ENCODE measurements around the gene CNN1.
A peak's percentile ranks its signal among the peaks of the same experiment; 100 is the strongest.

The CNN1 gene

DNA sequence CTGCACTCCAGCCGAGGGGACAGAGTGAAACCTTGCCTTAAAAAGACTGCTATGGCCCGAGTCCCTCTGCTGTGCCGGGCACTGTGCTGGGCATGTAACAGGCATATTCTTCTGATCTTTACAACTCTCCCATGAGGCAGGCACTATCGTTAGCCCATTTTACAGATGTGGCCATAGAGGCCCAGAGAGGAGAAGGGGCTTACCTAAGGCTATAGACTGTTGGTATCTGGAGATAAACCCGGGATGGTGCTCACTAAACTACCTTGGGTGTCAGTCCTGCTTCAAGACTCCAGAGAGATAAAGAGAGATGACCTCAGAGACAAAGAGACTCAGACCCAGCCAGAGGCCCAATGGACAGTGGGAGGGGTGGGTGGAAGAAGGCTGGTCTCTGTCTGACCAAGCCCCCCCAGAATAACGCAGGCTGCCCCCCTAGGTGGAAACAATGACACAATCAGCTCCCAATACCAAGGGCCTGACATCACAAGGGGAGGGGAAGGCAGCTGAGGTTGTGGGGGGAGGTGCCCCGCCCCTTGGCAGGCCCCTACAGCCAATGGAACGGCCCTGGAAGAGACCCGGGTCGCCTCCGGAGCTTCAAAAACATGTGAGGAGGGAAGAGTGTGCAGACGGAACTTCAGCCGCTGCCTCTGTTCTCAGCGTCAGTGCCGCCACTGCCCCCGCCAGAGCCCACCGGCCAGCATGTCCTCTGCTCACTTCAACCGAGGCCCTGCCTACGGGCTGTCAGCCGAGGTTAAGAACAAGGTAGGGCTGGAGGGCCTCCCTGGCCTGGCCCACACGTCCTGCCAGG, at the start of gene CNN1:
TSS of gene CNN1 (plus strand) at position 620 of the 805 bp plus-strand sequence. CDS start at position 697, 77 bp downstream.
- DNase-seq (ENCODE audit: low spot score): no peak

DNA sequence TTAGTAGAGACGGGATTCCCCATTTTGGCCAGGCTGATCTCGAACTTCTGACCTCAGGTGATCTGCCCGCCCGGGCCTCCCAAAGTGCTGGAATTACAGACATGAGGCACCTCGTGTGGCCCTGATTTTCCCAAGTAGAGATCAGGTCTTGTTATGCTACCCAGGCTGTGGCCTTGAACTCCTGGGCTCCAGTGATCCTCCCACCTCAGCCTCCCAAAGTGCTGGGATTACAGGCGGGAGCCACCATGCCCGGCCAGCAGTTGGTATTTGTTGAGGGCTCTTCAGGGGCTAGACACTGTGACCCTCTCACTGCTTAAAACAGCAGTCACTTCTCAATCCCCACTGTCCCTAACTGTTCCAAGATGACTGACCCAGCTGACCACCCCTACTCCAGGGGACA, 49.3 kb upstream of the CNN1 start:
- no peak for DNase-seq (ENCODE audit: low spot score)

DNA sequence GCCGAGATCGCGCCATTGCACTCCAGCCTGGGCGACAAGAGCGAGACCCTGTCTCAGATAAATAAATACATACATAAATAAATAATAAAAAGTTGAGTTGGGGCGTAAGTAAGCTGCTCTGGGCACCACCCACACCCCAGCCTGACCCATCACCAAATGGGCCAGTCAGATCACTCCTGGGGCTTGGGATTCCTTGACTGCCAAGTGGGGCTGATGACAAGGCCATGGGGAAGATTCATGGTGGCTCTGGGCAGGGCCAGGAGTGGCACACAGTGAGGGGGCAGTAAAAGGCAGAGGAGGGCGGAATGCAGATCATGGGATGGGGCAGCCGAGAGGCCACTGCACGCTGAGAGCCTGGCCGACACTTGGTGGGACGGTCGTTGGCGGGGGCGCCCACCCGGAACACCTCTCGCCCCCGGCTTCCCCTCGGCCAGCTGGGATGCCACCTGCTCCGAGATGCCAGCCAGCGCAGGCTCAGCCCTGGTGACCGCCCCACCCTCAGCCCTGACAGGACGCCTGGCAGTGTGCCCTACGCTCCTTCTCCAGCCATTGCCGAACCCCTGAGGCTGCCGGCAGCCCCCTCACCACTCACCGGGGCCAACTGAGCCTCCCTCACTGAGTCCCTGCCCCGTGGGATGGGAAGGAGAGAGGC, 43.9 kb upstream of the CNN1 start:
- DNase-seq (ENCODE audit: low spot score): no peak

DNA sequence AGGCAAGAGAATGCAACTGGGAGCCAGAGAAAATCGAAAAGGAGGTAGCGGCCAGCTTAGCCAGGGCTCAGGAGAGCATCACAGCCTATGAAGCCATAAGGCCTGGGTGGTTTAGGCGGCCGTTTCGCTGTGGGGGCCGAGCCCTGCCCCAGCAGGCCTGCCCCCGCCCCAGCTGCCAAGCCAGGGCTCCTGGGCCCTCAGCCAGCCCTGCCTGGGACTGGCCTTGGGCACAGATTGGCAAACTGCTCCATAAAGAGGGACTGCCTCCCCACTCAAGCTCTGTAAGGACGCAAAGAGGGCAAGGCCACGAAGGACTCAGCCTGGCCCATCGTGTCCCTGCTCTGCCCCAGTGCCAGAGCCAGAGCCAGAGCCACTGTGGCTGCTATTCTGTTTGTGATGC, 43.2 kb upstream of the CNN1 start:
- peak; percentile 15 for DNase-seq (ENCODE audit: low spot score)

DNA sequence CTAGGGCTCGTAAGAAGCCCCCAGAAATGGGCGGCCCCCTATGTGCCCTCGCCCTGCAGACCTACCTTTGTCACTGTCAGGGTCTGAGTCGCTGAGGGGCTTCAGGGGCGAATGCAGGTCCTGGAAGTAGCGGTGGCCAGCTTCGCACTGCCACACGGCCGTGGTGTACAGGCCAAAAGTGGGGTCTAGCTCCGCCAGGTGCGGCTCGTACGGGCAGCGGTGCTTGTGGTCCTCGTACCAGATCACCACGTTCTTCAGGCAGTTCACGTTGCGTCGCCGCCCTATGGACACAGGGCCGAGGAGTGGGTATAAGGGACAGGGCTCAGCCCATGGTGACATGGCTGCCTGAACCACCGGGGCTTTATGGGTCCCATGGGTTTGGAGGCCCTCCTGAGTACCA, 42.8 kb upstream of the CNN1 start:
- no peak for DNase-seq (ENCODE audit: low spot score)

DNA sequence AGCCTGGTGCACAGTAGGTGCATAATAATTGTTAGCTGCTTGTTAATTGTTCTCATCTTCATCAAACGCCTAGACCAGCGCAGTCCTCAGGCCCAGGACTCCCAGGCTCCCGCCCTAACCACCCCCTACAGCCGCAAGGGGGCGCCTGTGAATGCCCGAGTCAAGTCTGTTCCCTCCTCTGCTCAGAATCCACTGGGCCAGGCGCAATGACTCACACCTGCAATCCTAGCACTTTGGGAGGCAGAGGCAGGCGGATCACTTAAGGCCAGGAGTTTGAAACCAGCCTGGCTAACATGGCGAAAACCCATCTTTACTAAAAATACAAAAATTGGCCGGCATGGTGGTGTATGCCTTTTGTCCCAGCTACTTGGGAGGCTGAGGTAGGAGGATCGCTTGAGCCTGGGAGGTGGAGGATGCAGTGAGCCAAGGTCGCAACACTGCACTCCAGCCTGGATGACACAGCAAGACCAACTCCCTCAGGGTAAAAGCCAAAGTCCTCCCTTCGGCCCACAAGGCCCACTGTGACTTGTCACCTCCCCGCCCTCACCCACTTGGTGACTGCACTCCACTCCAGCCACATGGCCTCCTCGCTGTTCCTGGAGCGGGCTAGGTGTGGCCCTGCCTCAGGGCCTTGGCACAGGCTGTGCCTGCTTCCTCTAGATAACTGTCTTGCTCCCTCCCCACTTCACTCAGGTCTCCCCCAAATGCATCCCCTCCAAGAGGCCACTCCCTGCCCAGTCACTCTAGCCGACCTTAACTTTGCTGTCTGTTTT, 42.1 kb upstream of the CNN1 start:
- peak; percentile 31 for DNase-seq (ENCODE audit: low spot score)

DNA sequence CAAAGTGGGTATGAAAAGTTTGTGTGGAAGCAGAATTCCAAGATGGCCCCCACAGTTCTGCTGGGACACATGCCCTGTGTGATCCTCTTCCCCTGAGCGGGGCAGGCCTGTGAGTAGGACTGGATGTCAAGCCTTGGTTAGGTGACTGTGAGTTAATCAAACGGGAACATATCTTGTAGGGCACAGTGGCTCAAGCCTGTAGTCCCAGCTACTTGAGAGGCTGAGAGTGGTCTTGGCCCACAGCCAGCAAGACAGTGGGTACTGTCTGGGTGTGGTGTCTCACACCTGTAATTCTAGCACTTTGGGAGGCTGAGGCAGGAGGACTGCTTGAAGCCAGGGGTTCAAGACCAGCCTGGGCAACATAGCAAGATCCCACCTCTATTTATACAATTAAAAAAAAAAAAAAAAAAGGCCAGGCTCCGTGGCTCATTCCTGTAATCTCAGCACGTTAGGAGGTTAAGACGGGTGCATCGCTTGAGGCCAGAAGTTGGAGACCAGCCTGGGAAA, 39.4 kb upstream of the CNN1 start:
- DNase-seq (ENCODE audit: low spot score): no peak

DNA sequence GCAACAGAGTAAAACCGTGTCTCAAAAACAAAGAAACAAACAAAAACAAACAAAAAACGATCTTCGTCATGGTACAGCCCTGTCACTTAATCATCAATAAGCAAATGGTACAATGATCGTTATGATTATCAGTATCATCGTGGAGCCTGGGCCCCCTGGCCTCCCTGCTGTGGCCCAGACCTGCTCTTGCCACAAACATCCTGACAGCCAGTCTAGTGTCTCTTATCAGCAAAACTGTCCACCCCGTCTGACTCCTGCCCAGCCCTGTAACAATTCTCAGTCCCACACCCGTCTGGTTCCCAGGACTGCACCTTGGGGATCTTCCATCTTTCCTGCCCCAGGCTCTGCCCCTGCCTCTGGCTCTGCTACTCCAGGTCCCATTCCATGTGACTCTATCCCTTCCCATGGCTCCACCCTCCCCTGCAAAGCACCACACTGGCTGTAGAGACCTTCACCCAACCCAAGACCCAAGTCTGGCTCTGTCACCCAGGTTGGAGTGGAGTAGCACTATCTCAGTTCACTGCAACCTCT, 38.7 kb upstream of the CNN1 start:
- no peak for DNase-seq (ENCODE audit: low spot score)

DNA sequence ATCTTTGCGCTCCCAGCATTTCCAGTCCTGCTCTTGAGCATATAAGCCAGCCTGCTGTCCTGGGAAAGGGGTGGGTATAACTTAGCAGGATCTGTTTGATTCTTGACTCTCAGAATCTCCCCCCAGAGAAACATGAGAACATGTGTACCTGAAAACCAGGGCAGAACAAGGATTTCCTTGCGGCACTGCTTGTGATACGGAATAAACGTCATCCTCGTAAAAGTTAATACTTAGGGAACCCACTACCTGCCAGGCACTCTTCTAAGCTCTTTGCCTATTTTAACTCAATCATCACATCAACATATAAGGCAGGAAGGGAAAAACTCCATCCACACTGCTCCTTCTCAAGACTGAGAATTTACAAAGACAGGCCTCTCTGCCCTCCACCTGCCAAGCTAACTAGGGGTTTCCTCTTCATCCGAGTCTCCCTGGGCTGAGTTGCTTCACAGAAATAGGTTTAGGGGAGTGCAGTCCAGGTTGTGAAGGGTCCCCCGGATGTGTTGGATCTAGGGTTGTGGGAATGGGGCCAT, 34.1 kb upstream of the CNN1 start:
- no peak for DNase-seq (ENCODE audit: low spot score)

DNA sequence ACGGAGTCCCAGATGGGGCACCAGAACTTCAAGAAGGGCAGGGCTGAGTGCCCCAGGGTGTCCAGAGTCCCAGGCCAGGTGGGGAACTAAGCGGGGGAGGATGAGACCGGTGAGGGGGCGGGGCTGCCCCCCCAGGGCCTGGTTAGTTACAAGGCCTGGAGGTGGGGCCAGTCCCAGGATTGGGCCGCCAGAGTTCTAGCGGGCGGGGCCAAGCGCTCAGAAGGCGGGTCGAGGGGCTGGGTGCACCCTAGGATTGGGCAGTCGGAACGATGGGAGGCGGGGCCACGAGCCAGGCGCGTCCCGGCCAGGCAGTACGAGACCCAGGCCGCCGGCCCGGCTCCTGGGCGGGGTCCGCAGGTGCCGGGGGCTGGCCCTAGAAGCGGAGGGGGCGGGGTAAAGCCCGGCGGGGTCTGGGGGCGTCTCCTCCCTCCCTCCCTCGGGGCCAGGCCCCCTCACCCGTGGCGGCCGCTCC, 33.6 kb upstream of the CNN1 start:
- peak; percentile 94 for DNase-seq (ENCODE audit: low spot score)

DNA sequence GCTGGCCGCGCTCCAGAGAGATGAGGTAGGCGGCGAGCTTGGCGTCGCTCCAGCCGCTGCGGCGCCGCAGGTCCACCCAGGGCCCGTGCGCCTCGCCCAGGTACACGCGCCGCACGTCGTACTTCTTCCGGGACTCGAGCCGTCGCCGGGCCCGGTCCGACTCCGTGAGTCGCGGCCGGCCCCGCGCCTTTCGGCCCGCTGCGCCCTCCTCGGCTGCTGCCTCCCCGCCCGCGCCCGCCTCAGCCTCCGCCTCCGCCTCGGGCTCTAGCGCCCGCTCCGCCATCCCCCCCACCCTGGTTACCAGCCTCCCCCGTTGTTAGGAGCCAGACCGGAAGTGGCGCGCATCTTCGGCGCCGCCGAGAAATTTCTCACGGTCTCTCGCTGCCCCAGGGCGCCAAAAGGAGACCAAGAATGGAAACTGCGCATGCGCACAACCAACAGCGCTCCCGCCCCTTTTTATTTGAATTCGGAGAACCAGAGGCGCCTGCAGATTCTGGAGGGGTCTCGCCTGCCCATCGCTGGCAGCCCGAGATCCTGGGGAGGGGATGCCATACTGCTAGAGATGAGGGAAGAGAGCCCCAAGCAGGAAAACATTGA, 33.0 kb upstream of the CNN1 start, which contains the start of gene ZNF653:
TSS of gene ZNF653 (minus strand) at position 336 of the 597 bp plus-strand sequence. CDS start at position 283, 53 bp downstream.
- DNase-seq (ENCODE audit: low spot score): peak; percentile 93

DNA sequence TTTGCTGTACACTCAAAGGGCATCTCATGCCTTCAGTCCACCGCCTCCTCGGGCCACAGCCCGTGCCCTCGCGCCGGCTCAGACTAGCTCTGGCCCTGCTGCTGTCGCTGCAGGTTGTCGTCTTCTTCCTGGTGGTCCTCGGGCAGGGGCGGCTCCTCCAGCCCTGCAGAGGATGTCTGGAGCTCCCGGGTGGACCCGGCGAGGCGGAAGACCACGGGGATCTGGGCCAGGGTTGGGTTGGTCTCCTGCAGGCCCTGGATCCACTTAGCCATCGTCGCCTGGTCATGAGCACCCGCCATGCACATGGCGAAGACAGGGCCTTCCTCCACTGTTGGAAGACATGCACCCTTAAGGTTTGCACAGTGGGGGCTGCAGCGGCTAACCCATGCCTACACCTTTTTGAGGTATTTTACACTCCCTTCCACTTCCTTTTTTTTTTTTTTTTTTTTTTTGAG, 32.5 kb upstream of the CNN1 start:
- no peak for DNase-seq (ENCODE audit: low spot score)

DNA sequence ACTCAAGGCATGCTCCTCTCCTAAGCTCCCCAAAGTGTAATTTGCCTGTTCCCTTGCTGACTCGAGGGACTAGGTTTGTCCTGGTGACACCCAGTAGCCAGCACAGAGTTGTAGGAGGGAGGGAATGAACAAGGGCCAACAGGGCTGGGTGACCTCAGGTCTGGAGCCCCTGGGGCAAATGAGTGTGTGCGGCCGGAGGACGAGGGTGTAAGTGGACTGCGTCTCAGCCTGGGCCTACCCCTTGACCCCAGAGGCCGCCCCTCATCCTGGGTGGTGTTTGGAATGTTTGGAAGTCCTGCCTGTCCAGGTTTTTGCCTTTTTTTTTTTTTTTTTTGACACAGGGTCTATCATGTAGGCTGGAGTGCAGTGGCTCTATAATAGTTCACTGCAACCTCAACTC, 31.7 kb upstream of the CNN1 start:
- DNase-seq (ENCODE audit: low spot score): no peak

DNA sequence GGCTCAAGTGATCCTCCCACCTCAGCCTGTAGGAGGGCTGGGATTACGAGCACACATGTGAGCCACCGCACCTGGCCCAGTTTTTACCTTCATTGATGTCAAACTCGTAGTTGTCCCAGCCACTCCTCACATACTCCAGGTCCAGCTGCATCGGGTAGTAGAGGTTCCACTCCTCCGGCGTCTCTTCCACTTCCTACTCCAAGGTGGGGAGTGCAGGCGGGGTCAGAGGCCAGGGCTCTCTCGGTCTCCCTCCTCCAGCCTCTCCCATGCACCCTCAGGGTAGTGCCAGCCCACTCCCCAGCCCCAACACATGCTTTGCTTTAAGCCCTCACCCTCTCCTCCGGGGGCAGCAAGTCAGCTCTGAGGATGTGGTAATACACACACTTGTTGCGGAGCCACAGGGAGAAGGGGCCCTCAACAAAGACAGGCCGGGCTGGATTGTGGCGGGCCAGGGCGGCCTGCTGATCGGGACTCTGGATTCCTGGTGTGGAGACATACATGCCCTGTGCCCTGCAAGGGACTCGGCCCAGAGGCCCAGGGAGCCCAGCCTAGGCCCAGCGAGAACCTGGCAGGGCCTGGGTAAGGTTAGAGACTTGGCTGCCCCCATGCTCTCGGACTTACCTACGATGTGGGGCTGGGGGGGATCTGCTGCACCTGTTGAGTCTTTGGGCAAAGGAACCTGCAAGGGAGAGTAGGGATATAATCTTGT, 31.1 kb upstream of the CNN1 start:
- no peak for DNase-seq (ENCODE audit: low spot score)

DNA sequence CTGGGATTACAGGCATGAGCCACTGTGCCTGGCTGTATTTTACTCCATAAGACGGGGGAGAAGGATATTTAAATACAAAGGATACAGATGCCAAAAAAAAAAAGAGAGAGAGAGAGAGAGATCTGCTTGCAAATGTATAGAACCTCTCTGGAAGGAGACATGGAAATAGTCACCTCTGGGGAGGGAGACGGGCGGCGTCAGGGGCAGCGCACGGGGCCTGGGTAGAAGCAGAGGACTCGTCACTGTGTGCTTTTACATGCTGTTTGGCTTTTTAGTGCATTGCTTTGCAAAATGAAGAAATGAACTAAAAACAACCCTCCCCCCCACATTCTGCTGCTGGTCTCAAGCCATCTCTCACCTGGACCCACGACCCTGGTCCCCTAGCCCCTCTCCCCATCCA, 28.2 kb upstream of the CNN1 start:
- DNase-seq (ENCODE audit: low spot score): no peak

DNA sequence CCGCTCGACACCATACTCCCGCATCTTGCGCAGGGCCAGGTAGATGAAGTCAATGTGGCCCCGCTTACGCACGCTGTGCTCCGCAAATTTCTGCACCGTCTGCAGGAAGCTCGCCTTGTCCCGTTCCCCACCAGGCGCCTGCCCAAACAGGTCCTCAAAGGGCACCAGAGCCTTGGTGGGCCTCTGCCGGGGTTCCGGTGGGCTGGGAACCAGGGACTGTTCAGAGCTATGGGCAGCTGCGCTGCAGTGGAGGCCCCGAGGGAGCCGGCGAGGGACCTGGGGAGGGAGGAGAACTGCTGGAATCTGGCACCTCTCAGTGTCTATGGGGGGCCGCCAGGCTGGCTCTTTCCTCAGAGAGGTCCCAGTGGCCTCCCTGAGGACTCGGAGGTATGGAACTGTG, 24.7 kb upstream of the CNN1 start:
- no peak for DNase-seq (ENCODE audit: low spot score)

DNA sequence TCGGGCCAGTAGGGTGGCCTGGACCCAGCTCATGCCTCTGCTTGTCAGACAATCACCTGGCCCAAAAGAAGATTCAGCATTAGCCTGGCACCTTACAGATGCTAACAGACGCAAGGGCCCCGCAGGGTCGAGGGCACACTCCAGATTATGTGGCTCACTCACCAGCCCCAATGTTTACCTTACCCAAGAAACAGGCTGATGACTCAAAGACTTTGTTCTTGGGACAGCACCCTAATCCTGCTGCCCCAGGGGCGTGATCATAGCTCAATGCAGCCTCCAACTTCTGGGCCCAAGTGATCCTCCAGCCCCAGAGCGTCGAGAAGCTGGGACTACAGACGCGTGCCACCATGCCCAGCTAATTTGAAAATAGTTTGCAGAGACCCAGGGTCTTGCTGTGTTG, 19.5 kb upstream of the CNN1 start:
- DNase-seq (ENCODE audit: low spot score): no peak

DNA sequence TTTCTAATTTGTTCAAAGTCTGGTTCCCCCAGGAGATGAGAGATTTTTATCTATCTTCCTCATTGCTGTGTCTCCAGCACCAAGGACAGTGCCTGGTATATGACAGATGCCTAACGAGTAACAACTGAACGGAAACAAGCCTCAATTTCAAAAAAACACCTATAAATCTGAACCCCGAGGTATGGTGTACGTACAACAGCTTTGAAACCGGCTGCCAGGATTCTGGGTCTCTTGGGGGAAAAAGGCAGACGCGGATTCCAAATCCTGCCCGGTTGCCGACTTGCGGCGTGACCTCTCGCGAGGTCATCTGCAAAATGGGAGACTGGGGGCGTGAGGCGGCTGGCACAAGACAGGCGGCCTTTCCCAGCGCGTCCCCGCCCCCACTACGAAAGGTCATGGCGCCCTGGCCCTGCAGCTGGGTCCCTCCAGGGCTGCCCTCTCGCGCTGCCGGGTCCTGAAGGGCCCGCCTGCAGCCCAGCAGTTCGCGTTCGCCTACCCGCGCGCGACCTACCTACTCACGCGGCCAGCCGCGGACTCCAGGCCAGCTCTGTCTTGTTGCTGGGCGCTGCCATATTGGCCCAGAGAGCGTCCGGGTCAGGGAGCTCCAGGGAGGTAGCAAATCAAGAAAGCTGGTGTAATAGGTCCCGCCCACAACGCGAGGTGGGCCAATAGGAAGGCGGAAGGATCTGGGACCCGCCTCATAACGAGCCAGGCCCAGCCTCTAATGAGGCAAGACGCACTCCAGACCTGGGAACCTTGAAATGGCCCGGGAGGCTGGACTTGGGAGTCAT, 9.9 kb upstream of the CNN1 start, which contains the start of gene ECSIT:
TSS of gene ECSIT (minus strand) at position 584 of the 791 bp plus-strand sequence. CDS start 9,964 bp downstream, outside the sequence.
- peak; percentile 98 for DNase-seq (ENCODE audit: low spot score)

DNA sequence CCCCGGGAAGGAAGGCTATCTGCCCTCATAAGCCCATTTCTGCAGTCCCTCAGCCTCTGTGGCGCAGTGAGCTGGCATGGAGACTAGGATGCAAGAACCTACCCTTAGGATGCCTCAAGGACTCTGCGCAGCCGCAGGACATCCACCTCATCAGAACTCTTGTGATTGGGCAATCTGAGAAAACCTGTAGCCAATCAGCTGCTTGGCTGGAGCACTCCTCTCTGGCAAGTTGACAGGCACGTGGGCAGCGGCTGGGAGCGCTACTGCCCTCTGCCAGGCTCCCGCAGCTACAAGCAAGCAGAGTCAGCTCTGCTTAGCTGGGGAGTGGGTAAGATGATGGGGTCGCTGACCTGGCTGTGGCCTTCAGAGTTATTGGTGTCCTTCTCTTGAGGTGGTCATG, 8.2 kb upstream of the CNN1 start:
- DNase-seq (ENCODE audit: low spot score): peak; percentile 95

DNA sequence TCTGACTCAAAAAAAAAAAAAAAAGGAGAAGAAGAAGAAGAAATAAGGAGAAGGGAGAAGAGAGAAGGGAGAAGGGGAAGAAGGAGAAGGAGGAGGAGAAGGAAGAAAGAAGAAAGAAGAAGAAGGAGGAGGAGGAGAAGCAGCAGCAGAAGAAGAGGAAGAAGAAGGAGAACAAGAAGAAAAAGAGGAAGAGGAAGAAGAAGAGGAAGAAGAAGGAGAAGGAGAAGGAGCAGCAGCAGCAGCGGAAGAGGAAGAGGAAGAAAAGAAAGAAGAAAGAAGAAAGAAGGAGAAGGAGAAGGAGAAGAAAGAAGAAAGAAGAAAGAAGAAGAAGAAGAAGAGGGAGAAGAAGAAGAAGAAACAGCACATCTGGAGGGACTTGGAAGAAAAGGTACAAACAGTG, 4.1 kb upstream of the CNN1 start:
- no peak for DNase-seq (ENCODE audit: low spot score)
